HG02571 (cell line): ENCODE data around the gene ZSCAN5A.
"Not testable (repeated sequence)": the region's sequence is repeated elsewhere in the genome, so short reads cannot be mapped to it uniquely, and the experiment has no call there.

ENCODE experiments used
- ATAC-seq: cut with Tn5 transposase; IDR thresholded peaks from one replicate; pipeline ENCODE4 v1.9.1; 2021; ENCODE audit warnings: mild to moderate bottlenecking, moderate library complexity; ENCODE audit not compliant: unreplicated experiment

The ZSCAN5A gene

DNA sequence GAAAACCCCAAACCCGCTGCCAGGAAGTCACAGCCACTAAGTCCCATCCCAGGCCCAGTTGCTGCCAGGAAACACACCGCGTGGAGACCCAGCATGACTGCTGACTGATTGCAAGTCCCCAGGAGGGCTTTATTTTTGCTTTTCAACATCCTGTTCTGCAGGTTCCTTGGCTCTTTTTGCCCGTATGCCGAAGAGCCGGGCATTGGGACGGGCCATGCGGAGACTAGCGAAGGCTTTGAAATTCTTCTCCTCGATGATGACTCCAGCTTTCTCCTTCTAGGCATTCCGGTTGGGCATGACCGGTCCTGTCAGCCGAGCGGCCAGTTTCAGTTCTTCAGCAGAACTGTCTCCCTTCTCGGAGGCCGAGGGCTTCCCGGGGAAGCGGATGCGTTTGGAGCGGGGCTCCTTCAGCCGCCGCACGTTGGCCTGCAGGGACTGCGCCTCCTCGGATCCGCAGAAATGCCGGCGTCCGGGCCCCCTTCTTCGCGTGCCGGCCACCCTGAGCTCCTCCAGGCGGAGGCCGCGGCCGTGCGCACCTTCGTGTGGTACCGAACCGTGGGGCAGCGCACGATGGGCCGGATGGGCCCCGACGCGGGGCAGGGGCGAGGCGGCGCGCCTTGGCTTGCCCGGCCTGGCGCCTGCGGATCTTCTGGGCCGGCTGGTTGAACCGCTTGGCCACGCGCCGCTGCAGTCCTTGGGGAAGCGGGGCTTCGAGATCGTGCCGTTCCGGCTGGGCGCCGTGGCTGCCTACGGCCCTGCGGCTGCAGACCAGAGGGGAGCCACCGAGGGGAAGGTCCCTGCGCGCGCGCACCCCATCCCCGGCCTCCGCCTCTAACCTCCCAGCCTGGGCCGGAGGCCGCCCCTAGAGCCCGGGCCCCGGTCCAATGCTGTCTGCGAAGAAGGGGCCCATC lies 97.3 kb downstream of the ZSCAN5A start:
- no peak for ATAC-seq

DNA sequence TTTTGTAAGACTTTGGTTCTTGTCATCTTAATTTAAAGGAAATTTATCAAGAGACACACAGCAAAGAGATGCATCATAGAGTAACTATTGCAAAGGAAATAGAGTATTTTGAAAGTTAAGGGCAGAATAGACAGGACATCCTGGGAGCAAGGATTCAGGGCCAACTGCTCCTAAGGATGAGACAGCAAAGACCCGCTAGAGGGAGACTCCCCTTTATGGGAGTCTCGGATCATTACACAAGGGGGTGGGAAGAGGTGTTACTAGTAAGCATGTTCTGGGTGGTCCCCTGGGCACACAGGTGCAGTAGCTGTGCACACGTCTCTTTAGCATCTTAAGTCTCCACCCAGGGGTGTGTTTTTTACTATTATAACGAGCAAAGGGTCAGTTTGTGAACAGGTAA lies 102.9 kb downstream of the ZSCAN5A start:
- no peak for ATAC-seq

DNA sequence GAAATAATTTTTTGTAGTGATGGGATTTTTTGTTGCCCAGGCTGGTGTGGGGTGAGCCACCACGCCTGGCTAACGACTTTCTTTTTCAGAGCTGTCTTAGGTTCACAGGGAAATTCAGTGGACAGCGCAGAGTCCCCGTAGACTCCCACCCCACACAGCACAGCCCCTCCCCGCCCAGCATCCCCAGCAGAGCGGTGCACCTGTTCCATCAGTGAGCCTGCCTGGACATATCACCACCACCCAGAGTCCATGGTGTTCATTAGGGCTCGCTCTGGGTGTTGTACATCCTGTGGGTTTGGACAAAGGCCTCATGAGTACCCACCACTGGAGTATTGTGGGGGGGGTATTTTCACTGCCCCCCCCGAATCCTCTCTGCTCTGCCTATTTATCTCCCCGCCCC lies 104.6 kb downstream of the ZSCAN5A start:
- not testable (repeated sequence) for ATAC-seq

DNA sequence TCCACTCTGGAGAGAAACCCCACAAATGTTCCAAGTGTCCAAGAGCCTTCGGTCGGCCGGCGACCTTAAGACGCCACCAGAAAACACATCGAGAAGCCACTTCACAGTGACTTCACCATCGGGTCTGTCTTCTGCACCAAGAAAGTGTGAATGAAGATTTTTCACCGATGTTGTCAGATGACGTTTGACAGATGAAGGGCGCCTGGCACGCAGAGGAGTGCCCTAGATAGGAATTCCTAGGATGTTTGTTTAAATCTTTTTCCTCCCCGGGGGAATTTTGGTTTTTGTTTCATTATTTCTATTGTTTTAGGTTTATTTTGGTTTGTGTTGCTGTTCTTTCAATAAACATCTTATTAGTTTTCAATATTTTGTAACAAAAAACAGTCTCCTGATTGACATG lies 105.5 kb downstream of the ZSCAN5A start:
- ATAC-seq: no peak

DNA sequence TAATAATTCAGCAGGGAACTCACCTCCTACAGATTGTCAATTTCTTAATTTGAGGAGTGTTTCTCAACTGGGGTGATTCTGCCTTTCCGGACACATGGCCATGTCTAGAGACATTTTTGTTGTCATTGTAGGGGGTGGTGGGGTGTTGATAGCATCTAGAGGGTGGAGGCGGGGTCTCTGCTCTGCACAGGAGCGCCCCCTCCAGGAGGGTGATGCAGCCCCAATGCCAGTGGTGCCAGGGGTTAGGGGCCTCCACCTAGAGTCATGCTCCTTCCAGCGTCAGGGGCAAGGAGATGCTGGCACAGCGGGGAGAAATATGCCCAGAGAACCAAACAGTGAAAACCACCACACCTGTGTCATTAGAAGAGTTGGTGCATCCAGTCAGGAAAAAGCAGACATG lies 107.1 kb downstream of the ZSCAN5A start:
- ATAC-seq: not testable (repeated sequence)

DNA sequence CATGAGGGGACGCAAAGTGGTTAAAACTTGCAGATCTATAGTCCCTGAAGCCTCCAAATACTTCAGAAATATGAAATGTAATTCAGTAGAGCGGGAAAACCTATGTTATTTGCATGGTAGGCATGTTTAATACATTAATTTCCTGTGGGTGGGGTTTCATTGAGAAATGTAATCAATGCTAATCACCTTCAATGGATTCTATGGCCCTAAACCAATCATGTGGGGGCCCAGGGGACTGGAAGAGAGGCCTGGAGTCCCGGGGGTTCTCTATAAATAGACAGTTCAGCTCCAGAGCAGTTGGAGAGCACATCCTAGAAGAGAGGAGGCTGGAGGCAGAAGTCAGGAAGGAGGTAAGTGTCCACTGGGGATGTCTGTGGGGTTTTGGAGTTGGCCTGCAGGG lies 112.7 kb downstream of the ZSCAN5A start, which contains the start of gene ZSCAN5C:
Gene ZSCAN5C (plus strand): TSS at position 301 of the 400 bp plus-strand sequence. CDS start 3,641 bp downstream, outside the sequence.
- no peak for ATAC-seq

DNA sequence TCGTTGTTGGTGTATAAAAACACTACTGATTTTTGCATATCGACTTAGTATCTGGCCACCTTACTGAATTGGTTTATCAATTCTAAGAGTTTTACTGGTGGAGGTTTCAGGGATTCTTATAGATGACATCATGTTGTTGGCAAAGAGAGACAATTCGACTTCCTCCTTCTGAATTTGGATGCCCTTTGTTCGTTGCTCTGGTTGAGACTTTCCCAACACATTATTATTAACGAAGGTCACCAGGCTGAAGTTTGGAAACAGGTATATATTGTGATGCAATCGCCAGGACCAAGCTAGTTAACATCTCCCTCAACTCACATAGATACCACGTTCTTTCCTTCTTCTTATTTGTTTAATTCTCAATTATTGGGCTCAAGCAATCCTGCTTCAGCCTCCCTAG lies 115.0 kb downstream of the ZSCAN5A start:
- ATAC-seq: no peak

DNA sequence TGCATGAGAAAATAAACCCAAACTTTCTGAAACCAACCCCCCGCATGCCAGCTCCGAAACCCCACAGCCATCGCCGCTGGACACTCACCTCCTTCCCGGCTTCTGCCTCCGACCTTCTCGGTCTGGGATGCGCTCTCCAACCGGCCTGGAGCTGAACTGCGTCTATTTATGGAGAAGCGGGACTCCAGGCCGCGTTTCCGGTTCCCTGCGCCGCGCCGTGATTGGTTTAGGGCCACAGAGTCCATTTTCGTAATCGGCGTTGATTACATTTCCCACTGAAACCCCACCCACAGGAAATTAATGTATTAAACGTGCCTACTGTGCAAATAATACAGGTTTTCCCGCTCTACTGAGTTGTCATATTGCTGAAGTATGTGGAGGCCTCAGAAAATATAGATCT lies 117.0 kb downstream of the ZSCAN5A start, which contains the start of gene ZSCAN5B:
Gene ZSCAN5B (minus strand): TSS at position 138 of the 400 bp plus-strand sequence. CDS start 4,731 bp downstream, outside the sequence.
- ATAC-seq: not testable (repeated sequence)

DNA sequence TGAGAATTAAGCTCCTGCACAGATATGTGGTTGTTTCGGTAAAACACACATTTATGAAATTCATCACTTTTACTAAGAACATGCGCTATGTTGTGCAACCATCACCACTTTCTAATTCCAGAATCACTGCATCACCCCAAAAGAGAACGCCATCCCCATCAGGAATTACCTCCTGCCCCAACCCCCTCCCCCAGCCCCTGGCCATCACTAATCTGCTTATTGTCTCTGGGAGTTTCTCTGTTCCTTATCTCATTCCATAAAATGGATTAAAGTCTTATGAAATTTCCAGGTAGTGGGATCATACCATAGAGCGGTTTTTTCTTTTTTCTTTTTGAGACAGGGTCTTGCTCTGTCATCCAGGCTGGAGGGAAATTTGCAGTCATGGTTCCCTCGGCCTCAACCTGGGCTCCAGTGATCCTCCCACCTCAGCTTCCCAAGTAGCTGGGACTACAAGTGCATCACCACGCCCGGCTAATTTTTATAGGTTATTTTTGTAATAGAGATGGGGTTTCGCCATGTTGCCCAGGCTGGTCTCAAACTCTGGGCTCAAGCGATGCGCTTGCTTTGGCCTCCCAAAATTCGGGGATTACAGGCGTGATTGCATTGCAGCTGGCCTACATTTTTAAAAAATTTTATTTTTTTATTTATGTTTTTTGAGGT lies 120.5 kb downstream of the ZSCAN5A start:
- ATAC-seq: no peak

DNA sequence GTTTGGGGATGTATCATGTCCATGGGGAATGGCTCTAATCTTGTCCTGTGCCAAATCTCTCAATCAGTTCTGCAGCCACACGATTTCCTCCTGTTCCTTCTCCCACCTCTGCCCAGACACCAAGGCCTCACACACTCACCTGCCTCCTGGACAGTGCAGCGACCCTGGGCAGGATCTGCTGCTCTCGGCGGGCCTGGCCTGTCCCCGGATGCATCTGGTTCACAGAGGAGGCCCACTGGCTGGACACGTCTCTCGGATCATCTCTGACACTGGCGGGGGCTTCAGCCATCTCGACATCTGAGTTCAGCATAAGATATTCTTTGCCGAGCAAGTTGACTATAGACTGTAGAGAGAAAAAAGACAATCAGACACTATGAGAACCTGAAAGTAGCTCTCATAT lies 122.9 kb downstream of the ZSCAN5A start:
- no peak for ATAC-seq

DNA sequence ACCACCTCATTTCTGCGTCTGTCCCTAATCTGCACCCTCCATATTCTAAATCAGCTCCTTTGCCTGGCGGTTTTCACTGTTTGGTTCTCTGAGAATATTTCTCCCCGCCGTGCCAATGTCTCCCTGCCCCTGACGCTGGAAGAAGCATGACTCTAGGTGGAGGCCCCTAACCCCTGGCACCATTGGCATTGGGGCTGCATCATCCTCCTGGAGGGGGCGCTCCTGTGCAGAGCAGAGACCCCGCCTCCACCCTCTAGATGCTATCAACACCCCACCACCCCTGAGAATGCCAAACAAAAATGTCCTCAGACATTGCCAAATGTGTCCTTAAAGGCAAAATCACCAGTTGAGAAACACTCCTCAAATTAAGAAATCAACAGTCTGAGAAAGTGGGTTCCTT lies 123.5 kb downstream of the ZSCAN5A start:
- ATAC-seq: no peak

DNA sequence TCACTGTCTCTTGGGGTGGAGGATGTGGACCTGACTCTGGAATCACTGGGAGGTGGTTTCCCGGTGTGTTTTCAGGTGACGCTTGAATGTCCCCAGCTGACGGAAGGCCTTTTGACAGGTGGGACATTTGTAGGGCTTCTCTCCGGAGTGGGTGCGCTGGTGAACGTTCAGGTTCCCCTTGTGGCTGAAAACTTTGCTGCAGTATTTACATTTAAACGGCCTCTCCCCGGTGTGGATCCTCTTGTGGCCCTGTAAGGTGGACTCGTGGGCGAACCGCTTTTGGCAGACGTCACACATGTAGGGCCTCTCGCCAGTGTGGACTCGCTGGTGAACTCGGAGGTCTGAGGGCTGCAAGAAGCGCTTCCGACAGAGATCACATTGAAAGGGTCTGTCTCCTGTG lies 124.9 kb downstream of the ZSCAN5A start:
- no peak for ATAC-seq

DNA sequence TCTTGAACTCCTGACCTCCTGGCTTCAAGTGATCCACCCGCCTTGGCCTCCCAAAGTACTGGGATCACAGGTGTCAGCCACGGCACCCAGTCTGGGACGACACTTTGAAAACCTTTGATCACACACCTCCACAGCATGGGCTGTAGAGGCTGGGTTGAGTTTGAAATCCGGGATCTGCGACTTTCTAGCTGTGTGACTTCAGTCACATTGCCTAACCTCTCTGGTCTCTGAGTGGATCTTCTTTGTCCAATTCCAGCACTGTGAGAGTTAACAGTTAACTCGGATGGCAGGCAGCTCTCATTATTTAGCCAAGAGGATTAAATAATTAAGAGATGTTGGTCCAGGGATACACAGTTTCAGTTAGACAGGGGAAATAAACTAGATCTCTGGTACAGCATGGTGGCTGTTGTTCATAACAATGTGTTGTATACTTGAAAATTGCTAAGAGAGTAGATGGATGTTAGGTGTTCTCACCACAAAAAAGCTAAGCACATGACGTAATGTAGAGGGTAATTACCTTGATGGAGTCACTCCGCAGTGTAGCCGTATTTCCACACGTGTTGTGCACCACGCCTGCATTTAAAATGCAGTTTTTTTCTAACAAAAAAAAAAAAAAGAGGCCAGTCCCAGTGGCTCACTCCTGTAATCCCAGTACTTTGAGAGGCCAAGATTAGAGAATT lies 136.9 kb downstream of the ZSCAN5A start:
- no peak for ATAC-seq

DNA sequence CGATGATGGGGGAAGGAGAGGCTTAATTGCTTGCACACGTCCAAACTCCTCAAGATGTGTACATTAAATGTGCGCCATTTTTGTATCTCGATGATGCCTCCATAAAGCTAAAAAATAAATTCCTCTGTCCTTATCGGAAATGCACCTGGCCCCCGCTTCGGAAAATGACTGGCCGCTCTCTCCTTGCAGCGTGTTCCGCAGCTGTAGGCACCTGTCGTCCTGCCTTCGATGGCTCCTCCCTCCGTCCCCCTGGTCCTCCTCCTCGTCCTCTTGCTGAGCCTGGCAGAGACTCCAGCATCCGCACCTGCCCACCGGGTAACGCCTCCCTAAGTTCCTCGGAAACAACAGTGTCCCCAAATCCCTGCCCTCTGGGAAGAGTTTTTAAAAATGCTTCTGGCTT lies 137.8 kb downstream of the ZSCAN5A start:
- no peak for ATAC-seq

DNA sequence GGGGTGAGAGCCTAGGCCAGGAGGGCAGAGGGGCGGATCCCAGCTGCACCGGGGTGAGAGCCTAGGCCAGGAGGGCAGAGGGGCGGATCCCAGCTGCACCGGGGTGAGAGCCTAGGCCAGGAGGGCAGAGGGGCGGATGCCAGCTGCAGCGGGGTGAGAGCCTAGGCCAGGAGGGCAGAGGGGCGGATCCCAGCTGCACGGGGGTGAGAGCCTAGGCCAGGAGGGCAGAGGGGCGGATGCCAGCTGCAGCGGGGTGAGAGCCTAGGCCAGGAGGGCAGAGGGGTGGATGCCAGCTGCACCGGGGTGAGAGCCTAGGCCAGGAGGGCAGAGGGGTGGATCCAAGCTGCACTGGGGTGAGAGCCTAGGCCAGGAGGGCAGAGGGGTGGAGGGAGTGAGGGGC lies 138.3 kb downstream of the ZSCAN5A start:
- not testable (repeated sequence) for ATAC-seq

DNA sequence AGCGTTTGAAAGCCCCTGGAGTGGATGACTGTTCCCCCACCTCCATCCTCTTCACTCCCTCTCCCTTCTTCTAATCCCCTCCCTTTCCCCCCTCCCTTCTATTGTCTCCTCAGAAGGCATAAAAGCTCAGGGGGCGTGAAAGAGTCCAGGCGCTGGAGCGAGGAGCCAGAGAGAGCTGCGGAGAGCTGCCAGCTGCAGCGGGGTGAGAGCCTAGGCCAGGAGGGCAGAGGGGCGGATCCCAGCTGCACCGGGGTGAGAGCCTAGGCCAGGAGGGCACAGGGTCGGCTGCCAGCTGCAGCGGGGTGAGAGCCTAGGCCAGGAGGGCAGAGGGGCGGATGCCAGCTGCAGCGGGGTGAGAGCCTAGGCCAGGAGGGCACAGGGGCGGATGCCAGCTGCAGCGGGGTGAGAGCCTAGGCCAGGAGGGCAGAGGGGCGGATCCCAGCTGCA lies 138.8 kb downstream of the ZSCAN5A start, which contains the start of gene GALP:
Gene GALP (plus strand): TSS at position 148 of the 447 bp plus-strand sequence. CDS start 1,101 bp downstream, outside the sequence.
- not testable (repeated sequence) for ATAC-seq

DNA sequence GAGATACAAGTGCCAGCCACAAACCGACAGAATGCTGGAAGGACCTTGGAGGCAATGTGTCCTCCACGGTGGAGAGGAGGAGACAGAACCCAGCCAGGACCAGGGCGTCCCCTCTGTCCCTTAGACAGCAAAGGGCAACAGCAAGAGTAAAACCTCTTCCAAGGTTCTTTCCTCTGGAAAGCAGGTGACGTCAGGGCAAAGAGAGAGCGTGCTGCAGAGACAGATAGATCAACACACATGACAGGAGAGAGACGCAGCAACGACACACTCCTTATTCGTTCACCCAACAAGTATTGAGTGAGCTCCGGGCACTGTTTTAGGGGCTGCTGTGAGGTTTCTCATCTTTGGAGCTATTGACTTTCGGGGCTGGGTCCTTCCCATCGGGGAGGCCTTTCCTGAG lies 140.1 kb downstream of the ZSCAN5A start:
- ATAC-seq: no peak

DNA sequence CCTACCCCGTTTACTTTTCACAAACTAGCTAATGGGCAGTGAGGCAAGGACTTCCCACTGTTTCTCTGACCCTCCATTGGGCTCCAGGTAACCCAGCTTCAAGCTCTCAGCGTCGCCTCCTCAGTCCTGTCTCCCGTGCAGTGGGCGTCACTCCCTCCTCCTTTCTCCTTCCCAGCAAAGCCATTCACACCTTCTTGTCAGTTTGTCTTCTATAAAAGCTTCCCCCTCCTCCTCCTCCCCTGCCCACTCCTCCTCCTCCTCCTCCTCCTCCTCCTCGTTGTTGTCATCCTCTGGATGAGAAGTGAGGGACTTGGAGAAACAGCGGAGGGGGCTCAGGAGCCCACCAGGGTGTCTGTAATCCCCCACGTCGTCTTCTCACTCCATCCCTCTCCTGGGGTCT lies 140.6 kb downstream of the ZSCAN5A start:
- no peak for ATAC-seq
